ENCODE results near the gene NTM.
"Not testable (repeated sequence)": the region's sequence is repeated elsewhere in the genome, so short reads cannot be mapped to it uniquely, and the experiment has no call there.

NTM gene

GRCh38 chr11:131464461-131464860, 94.0 kb downstream of the NTM start:
- no peak for DNase-seq

- DNase-seq, result no peak
Measured at GRCh38 chr11:131465039-131465438, 94.6 kb downstream of the NTM start.

GRCh38 chr11:131465746-131466145, 95.3 kb downstream of the NTM start:
- no peak for DNase-seq

GRCh38 chr11:131467645-131468394, 97.4 kb downstream of the NTM start:
- DNase-seq, result no peak

GRCh38 chr11:131468565-131468964, 98.2 kb downstream of the NTM start:
- DNase-seq, result no peak

GRCh38 chr11:131470216-131470925, 100.0 kb downstream of the NTM start:
- no peak for DNase-seq

- DNase-seq, result no peak
Measured at GRCh38 chr11:131471976-131472375, 101.6 kb downstream of the NTM start.

GRCh38 chr11:131474947-131475346, 104.5 kb downstream of the NTM start:
- no peak for DNase-seq

- no peak for DNase-seq
Measured at GRCh38 chr11:131476266-131476665, 105.9 kb downstream of the NTM start.

GRCh38 chr11:131478341-131478740, 107.9 kb downstream of the NTM start:
- DNase-seq, result no peak

GRCh38 chr11:131481303-131481702, 110.9 kb downstream of the NTM start:
- no peak for DNase-seq

GRCh38 chr11:131481971-131482370, 111.6 kb downstream of the NTM start:
- DNase-seq, result no peak

GRCh38 chr11:131483453-131483852, 113.0 kb downstream of the NTM start:
- no peak for DNase-seq

GRCh38 chr11:131483877-131484276, 113.5 kb downstream of the NTM start:
- no peak for DNase-seq

GRCh38 chr11:131486100-131486499, 115.7 kb downstream of the NTM start:
- no peak for DNase-seq

GRCh38 chr11:131486937-131487635, 116.7 kb downstream of the NTM start:
- no peak for DNase-seq

GRCh38 chr11:131488238-131488637, 117.8 kb downstream of the NTM start:
- DNase-seq, result no peak

GRCh38 chr11:131491503-131491902, 121.1 kb downstream of the NTM start:
- no peak for DNase-seq

- DNase-seq, result no peak
Measured at GRCh38 chr11:131495423-131495822, 125.0 kb downstream of the NTM start.

GRCh38 chr11:131497686-131498085, 127.3 kb downstream of the NTM start:
- DNase-seq, result not testable (repeated sequence)

- no peak for DNase-seq
Measured at GRCh38 chr11:131498631-131499160, 128.3 kb downstream of the NTM start.

- no peak for DNase-seq
Measured at GRCh38 chr11:131499199-131499598, 128.8 kb downstream of the NTM start.

- no peak for DNase-seq
Measured at GRCh38 chr11:131503017-131503416, 132.6 kb downstream of the NTM start.
